ENCODE measurements around the gene SV2C.

Gene SV2C

DNA sequence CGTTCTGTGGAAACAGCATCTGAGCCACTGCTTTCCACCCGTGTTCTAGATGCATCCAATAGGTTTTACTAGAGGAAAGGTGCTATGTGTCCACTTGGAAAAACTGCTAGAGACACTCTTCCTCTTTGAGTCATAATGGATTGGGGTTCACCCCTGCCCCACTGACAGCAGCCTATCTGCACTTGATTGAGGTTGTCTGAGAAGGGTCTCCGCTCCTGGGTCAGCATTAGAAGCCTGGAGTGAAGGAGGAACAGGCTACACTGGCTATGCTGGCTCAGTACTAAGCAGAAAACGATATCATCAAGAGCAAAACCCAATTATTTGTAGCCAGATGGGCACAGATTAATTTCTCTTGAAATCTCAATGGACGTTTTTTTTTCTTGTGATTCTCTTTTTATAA lies 167.3 kb downstream of the SV2C start:
- no peak for DNase-seq (ENCODE audit: low read depth)

DNA sequence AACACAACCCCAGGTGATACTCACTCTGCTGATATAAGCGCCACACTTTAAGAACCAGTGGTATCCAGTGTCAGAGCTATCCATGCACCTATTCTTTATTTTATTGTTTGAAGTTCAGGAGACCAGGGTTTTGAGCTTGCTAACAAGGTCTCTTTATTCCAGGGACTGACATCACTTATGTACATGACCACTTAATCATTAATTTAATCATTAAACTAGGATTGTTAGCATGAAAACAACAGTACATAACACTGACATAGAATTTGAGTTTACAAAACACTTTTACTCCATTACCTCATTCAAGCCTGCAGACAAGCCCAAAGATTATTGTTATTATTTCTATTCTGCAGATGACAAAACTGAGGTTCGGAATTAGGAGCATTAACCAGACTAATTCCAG lies 168.5 kb downstream of the SV2C start:
- DNase-seq (ENCODE audit: low read depth), result no peak

DNA sequence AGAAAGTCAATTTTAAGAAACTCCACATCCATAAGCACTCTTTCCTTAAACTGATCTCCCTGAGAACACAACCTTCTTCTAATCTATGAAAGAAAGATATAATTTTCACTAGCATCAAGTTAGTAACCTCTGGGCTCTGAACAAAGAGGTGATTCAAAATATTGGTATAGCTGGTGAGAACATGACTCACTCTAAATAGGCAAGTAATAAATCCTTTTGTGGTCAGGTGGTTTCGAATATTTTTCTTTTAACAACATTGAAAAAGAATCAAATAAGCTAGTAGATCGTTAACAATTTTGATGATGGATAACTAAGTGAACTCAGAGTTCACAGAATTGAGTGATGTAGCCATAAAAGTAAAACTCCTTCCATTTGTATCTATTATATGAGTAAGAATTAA lies 169.3 kb downstream of the SV2C start:
- no peak for DNase-seq (ENCODE audit: low read depth)

DNA sequence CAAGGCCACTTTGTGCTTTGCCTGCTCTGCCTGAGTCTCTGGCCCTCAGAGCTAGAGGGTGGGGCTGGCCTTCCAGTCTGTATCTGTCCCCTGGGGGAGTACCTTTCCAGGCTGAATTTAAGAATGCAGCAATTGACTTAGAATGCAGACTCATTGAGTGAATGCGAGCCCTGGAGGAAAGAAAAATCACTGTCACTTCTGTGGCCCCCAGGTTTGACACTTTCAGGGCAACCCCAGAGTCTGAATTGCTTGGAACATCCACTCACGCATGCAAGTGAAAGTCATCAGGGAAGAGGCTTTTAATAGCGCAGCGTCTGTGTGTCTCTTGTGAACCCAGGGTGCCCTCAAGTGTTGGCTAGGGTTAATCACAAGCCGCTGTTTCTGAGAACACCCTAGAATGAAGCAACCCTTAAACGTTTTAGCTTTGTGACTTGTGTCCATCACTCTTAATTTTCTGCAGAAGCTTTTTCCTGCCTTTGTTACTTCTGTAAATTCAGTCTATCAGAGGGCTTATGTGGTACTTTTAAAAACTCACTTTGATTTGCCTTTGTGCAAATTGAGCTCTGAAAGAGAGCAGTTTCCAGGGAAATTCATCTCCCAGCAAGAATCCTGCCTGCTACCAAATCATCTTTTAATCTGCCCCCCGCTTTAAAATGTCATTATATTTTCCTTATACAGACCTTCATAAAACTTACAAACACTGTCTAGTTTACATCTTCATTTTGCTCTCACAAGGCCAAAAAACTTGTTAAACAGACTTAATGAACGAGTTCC lies 173.1 kb downstream of the SV2C start:
- peak; percentile 81 for DNase-seq (ENCODE audit: low read depth)

DNA sequence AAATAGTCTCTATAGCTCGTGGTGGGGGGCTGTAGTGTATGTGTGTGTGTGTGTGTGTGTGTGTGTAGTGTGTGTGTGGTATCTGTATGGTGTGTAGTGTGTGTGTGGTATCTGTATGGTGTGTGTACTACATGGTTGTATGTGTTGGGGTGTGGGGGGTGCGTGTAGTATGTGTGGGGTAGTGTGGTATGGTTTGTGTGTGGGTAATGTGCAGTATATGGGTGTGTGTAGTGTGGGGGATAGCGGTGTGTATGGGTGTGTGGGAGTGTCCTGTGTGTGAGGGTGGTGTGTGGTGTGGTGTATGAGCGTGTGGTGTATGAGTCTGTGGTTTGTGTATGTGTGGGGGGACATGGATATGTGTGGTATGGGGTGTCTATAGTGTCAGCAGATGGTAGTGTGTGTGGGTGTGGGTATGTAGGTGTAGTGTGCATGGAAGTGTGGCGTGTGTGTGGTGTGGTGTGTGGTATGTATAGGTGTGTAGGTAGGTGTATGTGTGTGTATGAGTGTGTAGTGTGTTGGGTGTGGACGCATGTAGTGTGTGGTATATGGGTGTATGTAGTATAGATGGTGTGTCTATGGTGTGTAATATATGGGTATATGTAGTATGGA lies 174.1 kb downstream of the SV2C start:
- no peak for DNase-seq (ENCODE audit: low read depth)

DNA sequence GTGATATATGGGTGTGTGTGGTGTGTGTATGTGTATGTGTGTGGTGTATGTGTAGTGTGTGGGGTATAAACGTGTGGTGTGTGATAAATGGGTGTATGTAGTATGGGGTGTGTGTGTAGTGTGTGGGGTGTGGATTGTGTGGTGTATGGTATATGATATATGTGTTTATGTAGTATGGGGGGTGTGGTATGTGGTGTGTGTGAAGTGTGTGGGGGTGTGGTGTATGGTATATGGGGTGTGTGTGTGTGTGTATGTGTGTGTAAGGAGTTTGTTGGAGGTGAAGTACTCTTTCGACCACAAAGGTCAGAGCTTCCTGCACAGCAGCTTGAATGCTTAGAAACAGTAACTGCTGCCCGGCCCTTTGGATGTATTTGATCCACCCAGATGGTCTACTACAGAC lies 174.7 kb downstream of the SV2C start:
- DNase-seq (ENCODE audit: low read depth), result no peak

DNA sequence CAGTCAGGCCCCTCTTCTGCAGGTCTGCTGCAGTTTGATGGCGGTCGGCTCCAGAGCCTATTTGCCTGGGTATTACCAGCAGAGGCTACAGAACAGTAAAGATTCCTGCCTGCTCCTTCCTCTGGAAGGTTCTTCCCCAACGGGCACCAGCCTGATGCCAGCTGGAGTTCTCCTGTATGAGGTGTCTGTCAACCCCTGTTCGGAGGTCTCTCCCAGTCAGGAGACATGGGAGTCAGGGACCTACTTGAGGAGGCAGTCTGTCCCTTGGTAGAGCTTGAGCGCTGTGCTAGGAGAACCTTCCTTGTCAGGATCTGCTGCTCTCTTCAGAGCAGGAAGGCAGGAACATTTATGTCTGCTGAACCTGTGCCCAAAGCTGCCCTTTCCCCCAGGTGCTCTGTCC lies 181.5 kb downstream of the SV2C start:
- DNase-seq (ENCODE audit: low read depth), result no peak

DNA sequence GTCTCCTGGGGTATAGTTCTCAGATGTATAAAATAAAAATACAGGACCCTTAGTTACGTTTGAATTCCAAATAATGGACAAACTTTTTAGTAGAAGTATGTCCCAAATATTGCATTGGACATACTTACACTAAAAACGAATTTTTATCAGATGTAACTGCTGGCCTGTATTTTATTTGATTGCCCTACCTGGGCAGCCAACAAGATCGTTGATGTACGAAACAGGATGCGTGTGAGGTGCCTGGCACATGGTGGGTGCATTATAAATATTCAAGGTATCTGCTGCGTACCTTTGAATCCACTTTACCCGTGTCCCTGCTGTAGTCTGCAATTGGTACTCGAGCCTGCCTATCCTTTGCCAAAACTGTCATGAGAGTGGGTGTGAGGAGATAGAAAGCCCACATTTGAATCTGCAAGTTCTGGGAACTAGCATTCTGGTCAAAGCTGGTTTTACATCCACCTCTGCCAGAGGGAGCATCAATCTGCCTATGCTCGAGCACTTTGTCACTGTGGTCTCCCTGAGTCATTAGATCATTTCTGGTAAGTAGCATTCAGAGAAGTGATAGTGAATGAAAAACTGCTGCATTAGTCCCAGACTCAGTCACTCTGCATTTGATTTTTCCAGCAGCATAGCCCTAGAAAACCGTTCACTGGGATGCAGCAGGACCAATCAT lies 186.2 kb downstream of the SV2C start:
- no peak for DNase-seq (ENCODE audit: low read depth)

DNA sequence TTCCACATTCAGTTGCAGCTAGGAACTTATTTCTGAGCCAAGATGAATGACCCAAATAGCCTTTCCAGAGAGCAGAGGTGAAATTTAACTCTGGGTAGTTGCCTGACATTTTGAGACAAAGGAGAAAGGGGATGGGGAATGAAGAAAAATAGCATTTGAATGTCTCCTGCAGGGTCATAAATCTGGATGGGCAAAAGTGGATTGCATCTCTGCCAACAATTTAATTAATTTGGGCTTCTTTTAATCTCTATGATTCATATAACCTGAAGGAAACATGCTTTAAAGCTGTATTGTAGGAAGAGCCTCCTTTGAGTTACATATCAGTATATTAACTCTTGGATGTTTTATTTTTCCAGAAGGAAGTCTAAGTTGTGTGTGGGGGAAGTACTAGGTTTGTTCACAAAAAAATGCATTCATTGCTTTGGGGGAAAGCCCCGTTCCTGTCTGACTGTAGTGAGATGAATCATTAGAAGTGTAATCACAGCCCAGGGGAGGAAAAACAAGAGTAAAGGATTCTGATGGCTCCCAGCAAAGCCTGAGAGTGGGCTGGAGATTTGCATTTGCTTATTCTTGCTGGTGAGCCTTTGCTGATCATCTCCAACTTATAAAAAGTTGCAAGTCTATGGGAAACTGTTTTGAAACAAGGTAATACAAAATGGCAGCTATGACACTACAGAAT lies 186.9 kb downstream of the SV2C start:
- peak; percentile 57 for DNase-seq (ENCODE audit: low read depth)

DNA sequence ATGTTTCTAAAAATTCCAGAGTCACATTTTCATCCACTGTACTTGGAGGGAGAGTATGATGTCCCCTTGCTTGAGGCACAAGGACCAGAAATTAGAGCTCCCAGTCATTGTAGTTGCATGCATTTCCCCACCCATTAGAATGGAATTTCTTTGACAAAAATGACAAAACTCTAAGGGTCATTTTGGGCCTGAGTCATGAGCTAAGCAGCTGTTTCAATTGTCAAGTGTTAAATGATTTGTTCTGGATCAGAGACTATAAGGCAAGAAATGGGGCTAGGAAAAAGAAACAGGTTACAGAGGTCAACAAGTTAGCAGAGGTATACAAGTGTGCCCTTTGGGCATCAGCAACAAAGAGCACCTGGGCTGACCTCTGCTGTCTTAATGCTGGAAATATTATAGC lies 188.7 kb downstream of the SV2C start:
- no peak for DNase-seq (ENCODE audit: low read depth)

DNA sequence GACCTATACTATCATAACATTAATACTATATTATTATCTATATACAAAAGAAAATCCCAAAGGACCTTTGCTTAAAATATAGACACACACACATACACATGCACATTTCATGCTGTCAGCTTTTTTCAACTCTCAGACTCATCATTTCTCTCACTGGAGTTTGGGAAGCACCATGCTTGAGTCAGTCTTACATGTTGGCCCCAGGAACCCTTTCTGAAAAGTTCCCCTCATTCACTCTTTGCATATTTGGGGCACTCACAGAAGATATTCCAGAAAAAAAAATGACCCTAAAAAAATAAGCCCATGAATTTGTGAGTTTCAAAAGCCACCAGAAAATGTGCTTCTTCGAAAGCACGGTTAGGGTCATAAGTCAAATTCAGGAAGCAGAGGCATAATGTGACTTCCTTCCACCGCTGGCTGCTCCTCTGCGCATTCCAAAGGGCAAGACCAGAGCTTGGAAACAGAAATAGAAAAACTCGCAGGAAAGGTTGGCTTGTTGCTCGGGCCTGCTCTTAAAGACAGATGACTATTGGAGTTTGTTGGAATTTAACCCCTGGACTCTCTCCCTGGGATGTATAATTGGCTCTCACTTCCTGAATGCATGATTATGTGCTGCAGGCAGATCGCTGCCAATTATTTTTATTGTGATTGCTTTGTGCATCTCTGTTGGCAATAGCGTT lies 190.2 kb downstream of the SV2C start:
- no peak for DNase-seq (ENCODE audit: low read depth)

DNA sequence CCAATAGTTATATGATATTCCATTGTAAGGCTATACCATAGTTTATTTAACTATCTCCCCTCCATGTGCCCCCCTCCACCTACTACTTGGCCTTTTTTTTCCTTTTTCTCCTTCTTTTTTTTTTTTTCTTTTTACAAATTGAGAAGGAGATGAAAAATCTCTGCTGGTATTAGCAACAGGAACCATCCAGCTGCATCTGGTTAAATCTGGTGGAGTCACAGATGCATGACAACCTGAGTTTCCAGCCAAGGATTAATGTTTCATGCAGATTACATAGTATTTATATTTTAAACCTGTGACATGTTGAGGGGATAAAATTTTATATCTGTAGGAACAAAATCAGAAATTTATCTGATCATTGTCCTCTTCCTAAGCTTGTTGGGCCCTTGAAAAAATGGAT lies 191.4 kb downstream of the SV2C start:
- no peak for DNase-seq (ENCODE audit: low read depth)

DNA sequence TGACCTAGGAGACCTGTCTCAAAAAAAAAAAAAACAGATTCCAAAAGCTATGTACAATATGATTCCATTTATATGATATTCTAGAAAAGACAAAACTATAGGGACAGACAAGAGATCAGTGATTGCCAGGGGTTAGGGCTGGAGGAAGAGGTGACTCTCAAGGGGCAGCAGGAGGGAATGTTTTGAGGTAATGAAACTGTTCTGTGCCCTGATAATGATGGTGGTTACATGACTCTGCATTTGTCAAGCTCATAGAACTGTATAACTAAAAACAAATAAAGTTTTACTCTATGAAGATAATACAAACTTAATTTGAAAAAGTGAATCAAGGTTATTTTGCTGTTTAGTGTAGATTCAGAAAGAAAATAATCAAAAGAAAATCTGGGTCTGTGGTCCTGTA lies 194.6 kb downstream of the SV2C start:
- DNase-seq (ENCODE audit: low read depth), result no peak

DNA sequence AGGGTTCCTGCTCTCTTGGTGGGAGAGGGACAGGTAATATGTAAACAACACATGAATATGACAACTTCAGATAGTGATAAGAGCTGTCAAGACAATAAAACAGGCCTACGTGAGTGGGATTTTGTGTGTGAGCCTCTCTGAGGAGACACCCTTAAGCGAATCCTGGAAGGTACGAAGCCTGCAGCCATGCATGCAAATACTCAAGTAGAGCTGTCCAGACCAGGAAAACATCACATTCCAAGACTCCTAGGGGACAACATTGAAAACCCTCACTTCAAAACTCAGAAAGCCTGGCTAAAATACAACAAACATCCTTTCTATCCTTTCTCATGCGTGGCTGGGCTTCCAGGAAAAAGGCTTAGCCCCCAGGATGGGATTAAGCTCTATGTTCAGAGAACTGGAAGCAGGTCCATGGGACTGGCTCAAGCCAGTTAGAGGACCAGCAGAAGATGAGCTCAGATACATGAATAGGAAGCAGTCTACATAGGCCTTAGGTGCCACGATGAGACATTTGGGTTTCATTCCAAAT lies 195.1 kb downstream of the SV2C start:
- no peak for DNase-seq (ENCODE audit: low read depth)

DNA sequence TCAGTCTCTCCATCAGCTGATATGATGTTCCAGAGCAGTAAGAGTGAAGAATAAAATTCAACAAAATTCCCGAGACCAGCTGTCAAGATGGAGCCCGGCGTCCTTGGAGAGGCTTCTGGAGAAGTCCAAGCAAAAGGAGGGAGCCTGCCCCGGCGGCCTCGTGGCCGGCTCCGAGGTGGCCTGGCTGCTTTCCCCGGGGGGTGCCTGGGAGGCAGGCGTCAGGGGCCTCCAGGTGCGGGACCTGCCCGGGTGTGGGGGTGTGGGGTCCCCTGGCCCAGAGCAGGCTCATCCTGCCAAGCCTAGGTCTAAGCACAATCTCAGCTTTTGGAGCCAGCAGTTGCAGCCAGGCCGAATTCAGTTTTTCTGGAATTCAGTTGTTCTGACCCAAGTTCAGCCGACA lies 197.3 kb downstream of the SV2C start:
- DNase-seq (ENCODE audit: low read depth), result no peak

DNA sequence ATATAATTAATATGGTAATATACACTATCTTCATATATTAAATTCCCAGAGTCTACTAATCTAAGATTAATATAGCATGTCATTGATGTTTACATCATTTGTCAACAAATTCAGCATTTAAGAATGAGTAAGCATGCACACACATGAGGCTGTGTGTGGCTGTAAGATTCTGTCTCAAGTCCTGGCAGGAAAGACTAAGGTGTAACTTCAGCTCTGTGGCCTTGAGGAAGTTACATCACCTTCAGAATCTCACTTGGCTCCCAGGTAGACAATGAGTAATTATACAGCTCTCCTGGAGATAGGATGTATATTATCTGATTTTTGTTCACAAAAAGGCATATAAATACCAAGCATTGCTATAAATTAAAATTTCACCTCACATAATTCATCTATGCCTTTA lies 200.5 kb downstream of the SV2C start:
- no peak for DNase-seq (ENCODE audit: low read depth)

DNA sequence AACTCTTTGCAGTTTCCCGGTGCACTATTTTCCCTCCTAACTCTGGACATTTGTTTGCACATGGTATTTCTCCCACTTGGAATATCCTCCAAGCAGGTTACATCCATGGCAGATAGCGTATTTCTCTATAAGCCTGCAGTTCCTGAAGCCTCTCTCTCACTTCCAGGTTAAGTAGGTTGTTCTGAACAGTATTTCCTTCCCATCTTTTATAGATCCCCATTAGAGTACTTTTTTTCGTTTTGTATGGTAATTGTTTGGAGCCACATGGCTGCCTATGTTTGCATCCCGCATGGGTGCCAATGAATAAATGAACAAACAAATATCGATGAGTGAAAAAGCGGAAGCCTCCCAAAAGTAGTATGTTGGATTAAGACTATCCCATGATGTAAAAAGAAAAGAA lies 206.5 kb downstream of the SV2C start:
- DNase-seq (ENCODE audit: low read depth), result no peak

DNA sequence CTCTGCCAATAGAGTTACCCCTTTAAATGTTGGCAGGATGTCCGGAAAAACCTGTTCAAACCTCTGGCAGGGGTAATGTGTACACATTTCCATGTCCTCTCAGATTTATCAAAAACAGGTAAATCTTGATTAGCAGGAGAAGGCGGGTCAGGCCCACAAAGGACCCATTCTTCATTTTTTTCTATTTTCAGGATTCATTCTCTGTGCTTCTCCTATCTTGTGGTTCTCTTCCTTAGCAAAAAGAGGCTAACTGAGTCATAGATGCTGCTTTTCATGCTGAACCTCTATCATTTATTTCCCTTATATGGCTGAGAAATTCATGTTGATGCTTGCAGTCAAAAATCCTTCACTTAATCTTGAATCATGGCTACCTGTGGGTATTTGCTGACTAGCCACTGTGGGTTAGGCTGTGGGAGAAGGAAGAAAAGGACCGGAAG lies 207.2 kb downstream of the SV2C start:
- no peak for DNase-seq (ENCODE audit: low read depth)

DNA sequence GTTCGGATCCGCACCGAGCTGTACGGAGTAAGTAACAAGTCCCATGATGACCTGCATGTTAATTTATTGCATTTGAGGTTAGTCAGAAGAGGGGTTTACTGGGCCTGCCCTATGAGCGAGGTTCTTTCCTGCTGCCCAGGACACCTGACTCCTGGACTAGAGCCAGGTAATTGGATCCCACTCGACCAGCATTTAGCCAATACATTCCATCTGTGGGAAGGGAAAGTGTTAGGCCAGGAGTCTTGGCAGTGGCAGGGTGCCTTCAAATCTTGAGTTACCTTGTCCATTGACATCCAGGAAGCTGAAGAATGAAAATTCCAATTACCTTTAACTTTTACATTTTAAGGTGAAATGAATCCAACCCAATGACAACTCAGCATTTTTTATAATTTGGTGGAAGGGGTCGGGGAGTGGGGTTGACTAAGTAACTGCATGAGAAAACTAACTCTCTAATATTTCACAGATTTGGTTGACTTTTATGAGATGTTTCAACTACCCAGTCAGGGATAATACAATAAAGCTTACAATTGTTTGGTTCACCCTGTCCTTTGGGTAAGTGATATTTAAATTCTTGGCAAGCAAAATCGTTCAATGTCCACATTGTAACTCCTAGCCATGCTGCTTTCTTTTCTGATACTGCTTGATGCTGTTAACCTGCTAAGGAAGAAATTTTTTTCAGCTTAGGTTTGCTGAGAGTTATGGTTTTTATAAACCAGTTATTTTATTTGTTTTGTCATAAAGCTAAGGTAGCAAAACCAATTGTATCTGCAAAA lies 208.3 kb downstream of the SV2C start:
- DNase-seq (ENCODE audit: low read depth), result no peak

DNA sequence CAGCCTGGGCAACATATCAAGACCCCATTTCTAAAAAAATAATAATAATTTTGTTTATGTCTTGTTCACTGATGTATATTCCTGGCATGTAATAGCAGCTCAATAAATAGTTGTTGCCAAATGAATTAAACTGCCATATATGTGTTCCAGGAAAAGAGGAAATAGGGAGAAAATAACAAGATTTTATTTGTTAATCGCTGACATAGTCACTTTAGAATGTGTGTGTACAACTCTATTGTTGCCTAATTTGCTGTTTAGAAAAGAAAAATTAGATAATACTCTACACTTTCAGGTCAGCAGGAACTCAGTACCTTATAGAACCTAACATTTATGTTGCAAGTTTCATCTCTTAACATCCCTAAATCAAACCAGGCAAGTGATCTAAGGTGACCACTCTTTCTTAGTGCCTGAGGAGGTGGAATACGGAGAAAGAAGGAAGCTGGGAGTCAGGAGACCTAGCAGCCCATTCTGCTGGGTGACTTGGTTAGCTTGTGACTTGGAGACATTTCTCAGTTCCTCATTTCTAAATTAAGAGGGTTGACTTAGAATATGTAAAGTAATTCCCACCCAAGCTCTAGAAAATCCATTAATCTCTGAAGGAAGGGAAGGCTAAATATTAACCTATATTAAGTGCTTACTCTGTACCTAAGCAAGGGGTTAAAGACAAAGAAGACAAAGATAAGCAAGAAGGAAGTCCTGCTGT lies 209.6 kb downstream of the SV2C start:
- no peak for DNase-seq (ENCODE audit: low read depth)

DNA sequence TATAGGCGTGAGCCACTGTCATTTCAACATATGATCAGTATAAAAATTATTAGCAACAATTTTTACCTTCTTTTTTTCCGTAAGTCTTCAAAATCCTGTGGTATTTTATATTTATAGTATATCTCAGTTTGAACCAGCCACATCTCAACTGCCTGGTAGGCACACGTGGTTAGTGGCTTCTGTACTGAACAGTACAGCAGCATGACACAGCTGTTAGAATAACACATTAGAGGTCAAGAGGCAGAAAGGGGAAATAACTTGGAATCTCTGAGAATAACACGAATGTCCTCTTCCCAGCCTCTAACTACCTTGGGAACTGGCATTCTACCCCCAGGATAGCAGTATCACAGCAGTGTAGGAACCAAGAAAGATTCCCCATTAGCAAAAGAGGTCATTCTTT lies 211.4 kb downstream of the SV2C start:
- DNase-seq (ENCODE audit: low read depth), result no peak

Data from iris pigment epithelial cell (primary cell).